GM19467 (cell line): ENCODE results near the gene RNF115.
A peak's percentile ranks its signal among the peaks of the same experiment; 100 is the strongest.
"Not testable (repeated sequence)": the region's sequence is repeated elsewhere in the genome, so short reads cannot be mapped to it uniquely, and the experiment has no call there.

Source experiments
- ATAC-seq: cut with Tn5 transposase; IDR thresholded peaks from one replicate; pipeline ENCODE4 v1.9.1; 2021; ENCODE audit warnings: mild to moderate bottlenecking, moderate library complexity; ENCODE audit not compliant: unreplicated experiment

The RNF115 gene

DNA sequence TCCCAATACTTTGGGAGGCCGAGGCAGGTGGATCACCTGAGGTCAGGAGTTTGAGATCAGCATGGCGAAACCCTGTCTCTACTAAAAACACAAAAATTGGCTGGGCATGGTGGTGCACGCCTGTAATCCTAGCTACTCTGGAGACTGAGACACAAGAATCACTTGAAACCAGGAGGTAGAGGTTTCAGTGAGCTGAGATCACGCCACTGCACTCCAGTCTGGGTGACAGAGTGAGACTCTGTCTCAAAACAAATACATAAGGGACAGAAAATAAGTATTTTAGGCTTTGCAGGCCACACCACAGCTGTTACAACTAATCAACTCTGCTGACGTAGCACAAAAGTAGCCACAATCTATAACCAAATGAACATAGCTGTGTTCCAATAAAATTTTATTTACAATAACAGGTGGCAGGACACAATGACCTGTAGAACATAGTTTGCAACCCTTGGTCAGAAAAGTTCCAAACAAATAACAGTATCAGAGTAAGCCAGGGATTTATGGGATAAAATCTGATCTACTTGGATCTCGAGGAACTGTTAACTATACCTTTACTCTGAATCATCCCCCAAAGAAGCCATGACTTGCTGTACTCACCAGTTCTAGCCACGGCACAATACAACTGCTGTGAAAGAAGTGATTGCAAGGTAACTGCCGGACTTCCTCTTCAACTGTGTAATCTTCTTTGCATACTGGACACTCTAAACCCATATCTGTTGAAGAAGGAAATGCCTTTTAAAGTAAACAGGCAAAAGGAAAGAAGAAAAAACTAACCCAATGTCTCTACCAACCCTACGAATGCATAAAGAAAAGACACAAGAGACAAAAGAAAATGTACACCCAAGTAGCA is 76.3 kb downstream of the RNF115 start:
- no peak for ATAC-seq

DNA sequence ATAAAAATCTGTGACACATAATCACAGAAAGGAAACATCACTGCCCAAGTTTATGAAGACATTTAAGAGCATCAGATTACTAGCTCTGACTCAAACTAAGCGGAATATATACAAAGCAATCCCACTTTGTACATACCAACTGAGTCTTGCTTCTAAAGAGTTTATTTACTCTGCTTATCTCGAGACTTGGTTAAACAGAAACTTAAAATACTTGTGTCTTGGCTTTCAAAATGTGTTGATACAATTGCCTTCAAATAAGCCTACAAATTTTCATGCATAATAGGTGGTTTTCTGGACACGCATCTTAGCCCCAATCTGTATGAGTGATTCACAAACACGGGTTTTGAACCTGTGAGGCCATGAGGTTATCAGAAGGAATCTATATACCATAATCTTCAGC is 83.6 kb downstream of the RNF115 start:
- no peak for ATAC-seq

DNA sequence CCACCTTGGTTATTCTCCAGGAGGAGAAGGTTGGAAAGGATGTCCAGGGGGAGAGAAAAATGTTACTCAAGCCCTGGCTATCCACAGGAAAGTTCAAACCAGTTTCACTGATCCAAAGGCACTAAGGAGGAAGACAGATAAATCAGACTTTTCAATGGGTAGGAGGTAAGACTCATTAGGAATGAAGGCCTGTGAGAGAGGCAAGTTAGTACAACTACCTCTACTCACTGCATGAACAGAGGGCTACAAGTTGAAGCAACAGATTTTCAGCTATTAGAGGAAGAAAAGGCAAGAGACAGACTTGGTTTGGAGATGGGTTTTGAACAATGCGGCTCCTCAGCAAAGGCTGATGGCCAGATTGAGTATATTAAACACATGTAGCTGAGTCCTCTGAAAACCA is 87.7 kb downstream of the RNF115 start:
- ATAC-seq = no peak

DNA sequence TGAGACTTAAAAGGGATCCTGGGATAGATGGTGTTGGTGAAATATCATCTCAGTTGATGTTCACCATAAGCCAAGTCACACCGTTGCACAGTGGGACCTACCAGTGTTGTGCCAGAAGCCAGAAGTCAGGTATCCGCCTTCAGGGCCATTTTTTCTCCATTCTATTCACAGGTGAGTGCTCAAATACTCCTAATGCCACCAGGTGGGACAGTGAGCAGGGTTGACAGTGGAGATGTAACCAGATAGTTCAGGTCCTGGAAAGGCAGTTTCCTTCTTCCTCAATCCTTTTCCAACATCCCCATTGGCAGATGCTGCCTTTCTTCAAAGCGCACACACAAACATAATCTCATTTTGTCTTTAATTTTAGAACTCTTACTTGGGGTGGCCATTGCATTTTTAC is 93.0 kb downstream of the RNF115 start:
- no peak for ATAC-seq

DNA sequence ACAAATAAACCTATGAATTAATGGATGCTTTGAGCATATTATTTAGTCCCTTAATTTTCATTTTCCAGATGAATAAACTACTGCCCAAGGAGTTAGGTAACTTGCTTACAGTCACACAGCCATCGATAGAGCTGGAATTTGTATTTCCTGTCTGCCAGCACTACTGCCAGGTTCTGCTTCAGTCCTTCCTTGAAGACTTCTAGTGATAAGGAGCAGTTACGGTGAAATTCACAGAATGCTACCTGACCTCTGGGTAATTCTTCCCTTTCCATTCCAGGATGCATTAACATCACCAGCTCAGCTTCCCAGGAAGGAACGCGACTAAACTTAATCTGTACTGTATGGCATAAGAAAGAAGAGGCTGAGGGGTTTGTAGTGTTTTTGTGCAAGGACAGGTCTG is 93.4 kb downstream of the RNF115 start:
- ATAC-seq = no peak

DNA sequence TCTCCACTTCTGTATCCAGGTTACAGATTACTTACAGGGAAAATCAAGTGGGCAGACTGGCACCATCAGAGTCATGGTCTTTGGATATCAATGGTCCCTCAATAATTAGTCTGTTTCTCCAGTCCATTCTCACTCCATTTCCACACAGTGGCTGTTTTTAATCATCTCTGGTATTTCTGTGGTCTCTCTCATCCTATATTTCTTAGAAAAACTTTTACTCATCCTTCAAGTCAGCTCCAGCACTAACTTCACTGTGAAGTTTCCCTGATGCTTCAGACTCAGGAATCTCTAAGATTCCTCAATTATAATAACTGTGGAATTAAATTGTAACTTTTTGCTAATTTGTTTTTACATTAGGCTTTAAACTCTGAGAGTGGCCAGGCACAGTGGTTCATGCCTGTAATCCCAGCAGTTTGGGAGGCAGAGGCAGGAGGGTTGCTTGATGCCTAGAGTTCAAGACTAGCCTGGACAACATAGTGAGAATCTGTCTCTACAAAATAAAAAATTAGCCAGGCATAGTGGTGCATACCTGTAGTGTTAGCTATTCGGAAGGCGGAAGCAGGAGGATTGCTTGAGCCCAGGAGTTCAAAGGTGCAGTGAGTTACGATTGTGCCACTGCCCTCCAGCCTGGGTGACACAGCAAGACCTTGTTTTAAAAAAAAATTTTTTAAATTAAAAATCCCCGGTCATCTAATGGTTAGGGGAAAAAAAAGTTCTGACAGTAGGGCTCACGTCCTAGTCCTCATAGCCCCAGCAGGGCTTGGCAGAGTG is 94.0 kb downstream of the RNF115 start:
- ATAC-seq = no peak

DNA sequence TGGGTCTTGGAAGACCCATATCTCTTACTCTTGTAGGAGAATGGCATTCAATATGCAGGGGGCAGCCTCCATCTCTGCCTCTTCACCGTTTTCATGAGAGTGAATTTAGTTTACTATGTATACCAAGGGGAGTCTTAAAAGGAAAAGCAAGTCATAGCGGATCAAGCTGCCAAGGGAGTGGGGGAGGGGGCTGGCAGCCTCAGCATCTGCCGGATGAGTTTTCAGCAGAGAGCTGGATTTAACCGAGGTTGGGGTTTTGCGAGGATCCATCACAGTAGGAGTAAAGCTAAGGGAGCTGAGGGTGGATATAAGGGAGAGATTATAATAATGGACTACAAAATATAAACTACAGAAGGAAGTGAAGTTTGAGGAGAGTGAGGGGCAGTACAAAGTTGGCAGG is 94.7 kb downstream of the RNF115 start:
- no peak for ATAC-seq

DNA sequence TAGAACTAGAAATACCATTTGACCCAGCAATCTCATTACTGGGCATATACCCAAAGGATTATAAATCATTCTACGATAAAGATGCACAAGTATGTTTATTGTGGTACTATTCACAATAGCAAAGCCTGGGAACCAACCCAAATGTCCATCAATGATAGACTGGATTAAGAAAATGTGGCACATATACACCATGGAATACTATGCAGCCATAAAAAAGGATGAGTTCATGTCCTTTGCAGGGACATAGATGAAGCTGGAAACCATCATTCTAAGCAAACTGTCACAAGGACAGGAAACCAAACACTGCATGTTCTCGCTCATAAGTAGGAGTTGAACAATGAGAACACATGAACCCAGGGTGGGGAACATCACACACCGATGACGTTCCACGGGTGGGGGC is 97.7 kb downstream of the RNF115 start:
- not testable (repeated sequence) for ATAC-seq

DNA sequence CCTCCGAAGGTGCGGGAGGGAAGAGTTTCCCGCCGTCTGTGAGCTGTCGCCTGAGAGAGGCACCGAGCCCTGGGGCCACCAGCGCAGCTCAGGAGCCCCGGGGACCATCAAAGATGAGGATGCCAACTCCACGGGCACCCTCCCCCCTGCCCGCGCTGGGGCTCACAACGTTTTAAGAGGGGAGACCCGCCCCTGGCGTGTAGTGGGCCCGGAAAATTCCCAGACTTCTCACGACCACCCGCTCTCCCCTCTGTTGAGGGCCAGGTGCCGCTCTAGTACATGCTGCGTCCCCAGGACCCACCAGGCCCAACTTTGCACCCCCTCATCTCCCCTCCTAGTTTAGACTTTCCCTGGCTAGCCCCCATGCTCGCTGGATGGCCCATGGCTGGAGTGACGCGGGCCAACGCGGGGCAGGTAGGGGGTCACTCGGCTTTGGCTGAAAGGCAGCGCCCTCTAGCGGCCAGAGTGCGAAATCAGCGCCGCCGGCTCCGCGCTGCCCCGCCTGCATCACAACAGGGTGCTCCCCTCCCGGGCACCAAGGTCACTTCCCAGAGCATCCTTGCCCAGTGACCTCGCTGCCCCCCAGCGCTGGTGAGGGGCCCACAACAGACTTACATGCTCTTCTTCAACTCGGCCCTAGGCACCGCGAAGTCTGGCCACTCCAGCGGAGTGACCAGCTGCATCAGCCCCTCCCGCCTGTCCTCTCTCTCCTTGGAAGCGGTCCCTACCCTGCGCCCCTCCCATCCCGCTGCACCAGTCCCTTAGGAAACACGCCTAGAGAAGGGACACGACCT is 102.8 kb downstream of the RNF115 start:
- peak; percentile 74 for ATAC-seq

DNA sequence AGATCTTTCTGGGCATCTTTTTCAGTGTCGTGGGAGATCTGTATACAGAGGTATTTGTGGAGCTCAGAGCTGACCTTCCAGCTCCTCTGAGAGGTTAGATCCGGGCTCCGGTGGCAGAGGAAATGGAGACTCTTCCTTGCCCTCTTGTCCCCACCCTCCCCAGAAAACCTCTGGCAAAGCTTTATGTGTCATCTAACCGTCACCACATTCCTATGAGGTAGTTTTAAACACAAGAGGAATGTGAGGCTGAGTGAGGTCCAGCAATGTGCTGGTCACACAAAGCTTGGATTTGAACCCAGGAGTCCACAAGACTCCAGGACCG is 103.4 kb downstream of the RNF115 start:
- ATAC-seq = no peak

DNA sequence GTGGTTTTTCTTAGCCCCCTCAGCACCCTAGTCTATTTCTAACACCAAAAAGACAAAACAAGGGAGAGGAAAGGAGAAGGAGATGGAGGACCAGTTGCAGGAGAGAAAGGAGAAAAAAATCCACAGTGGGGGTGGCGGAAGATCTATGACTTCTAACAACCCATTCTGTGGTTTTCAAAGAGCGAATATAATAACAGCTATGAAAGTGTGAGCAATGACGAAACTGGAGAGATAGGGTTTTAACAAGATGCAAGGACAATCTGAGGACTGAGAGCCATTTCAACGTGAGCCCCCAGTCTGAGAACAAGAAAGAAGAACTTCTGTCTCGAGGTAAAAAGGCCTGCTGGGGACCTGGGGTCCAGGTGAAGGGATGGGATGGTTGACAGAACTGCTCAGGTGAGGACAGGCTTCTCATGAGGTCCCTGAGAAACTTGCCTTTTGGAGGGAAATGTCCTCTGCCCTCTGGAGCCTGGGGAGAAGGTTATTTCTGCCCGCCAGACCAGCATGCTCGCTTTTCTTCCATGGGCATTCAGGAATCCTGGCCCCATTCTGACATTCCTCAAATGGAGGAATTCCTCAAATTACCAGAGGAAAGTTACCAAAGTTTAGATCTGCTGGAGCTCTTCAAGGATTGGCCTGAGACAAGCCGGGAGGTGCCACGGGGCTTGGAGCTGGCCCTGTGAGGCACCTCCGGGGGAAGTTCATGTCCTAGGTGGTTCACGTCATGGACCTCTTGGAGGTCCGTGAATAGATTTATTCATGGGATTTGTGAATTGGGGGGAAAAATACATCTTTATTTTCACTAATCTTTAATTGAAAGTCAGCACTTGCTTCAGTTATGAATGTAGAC is 104.4 kb downstream of the RNF115 start, which contains the start of gene CD160:
Gene CD160 (plus strand): TSS at position 270 of the 850 bp plus-strand sequence. CDS start 8,829 bp downstream, outside the sequence.
- no peak for ATAC-seq

DNA sequence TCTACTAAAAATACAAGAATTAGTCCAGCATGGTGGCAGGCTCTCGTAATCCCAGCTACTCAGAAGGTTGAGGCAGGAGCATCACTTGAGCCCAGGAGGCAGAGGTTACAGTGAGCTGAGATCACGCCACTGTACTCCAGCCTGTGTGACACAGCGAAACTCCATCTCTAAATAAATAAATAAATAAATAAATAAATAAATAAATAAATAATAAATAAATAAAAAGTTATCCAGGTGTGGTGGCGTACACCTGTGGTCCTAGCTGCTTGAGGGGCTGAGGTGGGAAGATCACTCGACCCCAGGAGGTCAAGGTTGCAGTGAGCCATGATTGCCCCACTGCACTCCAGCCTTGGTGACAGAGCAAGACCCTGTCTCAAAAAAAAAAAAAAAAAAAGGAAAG is 105.4 kb downstream of the RNF115 start:
- ATAC-seq = not testable (repeated sequence)

DNA sequence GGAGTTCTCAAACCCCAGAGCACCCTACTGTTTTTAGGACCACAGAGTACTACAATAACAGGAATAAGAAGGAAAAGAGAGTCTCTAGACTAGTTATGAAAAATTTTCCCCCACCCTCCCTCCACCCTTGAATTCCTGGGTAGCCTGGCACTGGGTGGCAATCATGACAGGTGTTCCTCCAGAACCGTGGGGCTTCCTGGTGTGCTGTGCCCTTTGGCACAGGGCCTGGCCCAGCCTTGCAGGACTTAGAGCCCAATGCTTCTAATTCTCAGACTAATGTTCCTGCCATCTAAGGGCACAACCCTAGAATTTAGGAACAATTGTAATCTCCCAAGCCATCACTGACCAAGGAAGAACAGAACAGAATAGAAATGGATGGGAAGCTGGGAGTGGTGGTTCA is 106.1 kb downstream of the RNF115 start:
- ATAC-seq = no peak

DNA sequence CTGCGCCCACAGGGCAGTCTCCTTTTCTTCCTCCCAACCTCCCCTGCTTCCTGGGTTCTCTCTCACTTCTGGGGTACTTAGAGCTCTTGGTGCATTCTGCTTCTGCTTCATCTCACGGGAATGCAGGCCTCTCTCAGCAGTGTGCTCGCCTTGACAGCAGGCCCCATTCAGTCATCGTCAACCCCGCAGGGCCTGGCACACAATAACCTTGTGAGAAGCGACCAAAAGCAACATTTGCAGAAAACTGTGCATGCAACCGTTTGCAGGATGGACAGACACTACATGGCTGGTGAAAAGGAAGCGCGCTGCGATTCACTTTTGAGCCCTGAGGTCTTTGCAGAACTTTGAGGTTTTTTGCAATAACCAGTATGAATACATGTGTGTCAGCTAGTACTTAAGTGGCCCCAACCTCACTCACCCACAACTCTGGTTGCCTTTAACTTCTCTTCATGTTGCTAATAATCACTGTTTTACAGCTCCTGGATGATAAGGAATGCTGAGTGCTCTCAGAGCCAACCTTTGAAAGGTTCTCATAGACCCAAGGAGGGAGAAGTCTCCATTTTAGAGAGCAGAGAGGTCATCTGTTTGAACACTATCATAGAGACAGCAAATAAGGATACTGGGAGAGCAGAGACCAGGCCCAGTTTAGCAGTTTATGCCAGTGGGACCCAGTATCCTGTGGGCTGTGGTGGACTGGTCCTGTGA is 107.1 kb downstream of the RNF115 start:
- ATAC-seq = no peak

DNA sequence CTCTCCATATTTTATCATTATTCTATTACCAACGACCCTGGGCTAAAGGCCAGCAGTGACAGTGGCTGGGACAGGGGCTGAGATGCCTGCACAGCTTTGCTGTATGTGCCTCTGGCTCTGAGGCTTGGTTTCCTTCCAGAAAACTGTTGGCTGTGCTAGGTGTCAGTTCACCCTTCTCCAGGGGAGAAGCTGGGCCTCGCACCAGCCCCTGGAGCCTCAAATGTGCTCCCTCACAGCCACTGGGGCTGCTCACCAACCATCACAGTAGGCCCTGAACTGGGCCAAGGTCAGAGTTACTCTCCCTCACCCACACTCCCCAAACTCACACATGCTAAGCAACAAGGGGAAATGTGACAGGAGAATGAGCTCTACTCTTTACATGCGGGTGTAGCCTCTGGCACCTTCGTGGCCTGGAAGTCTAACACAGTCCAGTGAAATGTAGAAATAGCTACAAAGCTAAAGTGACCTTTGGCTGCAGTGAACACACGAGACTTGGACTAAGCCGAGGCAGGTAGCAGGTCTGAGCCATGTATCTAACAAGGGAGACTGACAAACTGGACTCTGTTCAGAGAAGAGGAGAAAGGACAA is 109.3 kb downstream of the RNF115 start:
- no peak for ATAC-seq

DNA sequence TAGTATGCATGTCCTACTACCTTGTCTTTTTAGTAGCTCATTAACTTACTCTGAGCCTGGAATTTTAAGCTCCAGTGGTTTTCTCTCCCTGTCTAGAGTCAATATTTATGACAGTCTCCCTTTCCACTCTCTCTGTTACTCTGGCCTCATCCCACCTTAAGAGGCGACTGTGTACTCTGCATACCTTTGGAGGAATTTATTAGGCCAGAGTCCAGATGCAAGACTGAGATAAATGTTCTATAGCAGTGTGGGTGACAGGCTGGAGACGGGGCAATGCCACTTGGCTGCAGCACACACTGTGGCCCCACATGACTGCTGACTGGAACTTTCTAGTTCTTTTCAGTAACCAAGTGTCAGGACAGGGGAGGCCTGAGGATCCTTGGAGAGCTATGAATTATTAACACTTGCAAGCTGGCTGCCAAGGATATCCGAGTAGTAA is 112.7 kb downstream of the RNF115 start:
- ATAC-seq = no peak

DNA sequence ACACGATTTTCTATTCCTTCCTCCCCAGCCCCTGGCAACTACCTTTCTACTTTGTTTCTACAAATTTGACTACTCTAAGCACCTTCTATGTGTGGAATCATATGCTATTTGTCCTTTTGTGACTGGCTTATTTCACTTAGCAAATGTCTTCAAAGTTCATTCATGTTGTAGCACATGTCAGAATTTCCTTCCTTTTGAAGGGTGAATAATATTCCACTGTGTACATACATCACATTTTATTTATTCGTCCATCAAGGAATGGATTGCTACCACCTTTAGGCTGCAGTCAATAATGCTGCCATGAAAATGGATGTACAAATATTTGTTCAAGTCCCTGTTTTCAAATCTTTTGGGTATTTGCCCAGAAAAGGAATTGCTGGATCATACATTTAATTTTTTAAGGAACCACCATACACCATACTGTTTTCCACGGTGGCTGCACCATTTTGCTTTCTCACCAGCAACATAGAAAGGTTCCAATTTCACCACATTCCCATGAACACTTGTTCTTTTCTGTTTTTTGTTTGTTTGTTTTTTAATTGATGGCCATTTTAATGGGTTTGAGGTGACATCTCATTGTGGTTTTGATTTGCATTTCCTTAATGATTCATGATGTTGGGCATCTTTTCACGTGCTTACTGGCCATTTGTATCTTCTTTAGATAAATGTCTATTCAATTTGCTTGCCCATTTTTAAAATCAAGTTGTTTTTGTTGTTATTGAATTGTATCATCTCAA is 113.4 kb downstream of the RNF115 start:
- ATAC-seq = no peak

DNA sequence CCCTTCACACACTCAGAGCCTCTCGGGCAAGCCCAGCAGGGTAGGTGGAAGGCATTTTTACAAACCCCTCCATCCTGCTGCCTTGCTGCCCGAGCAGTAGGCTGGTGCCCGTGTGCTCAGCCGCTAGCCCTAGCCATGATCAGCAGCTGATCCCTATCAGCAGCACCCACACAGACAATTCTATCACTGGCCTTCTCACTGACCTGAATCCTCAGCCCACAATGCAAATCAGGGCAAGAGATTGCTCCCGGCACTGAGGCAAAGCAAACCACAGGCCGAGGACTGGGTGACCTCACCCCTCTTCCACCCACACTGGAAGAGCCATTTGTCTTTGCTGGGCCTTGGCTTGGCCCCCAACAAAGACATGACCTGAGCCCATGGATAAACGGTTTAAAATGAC is 115.8 kb downstream of the RNF115 start:
- no peak for ATAC-seq
